IPS DF 4.7 (cell line): ENCODE data around the gene TIFAB.
A peak's percentile ranks its signal among the peaks of the same experiment; 100 is the strongest.

Experiments
- DNase-seq: peaks from one replicate; pipeline ENCODE4 v3.0.0-alpha.2; 2013; ENCODE audit warnings: low spot score; ENCODE audit errors: extremely low read depth

Gene TIFAB

GRCh38 chr5:135481909-135482311 lies 29.8 kb upstream of the TIFAB start:
- DNase-seq: no peak

DNA sequence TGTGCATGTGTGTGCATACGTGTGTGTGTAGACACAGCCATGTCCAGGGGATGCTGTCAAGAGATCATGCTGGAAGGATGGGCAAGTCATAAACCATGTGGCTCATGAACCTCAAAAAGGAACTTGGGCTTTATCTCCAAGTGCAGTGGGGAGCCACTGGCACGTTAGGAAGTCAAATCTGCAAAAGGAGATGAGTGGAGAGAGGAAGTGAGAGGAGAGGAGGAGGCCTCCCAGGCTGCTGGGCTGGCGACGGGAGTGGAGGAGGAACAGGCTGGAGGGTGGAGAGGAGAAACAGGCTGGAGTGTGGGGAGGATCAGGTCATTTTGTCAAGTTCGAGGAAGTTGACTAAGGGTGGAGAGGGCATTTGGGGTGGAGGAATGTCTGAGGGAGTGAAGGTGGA lies 29.2 kb upstream of the TIFAB start:
- DNase-seq: no peak

GRCh38 chr5:135480511-135480910 lies 28.4 kb upstream of the TIFAB start:
- DNase-seq: no peak

DNA sequence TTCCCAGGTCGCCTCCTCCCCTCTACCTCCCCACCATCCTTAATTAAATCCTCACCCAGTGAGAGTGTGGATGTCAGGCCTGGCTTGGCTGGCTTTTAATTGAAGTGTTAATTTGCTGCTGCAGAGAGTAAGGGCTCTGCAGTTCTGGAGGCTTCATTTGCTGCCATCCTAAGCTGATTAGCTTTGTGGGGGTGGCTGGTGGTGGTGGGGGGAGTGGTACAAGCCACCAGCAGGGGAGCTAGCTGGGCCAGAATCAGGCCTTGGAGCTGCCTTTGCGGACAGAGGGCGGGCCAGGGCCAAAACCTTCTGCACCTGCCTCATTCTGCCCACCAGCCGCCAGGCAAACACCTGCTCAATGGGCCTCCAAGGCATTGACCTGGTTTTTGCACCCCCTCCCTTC lies 26.8 kb upstream of the TIFAB start:
- no peak for DNase-seq

GRCh38 chr5:135477613-135478066 lies 25.5 kb upstream of the TIFAB start:
- DNase-seq: no peak

DNA sequence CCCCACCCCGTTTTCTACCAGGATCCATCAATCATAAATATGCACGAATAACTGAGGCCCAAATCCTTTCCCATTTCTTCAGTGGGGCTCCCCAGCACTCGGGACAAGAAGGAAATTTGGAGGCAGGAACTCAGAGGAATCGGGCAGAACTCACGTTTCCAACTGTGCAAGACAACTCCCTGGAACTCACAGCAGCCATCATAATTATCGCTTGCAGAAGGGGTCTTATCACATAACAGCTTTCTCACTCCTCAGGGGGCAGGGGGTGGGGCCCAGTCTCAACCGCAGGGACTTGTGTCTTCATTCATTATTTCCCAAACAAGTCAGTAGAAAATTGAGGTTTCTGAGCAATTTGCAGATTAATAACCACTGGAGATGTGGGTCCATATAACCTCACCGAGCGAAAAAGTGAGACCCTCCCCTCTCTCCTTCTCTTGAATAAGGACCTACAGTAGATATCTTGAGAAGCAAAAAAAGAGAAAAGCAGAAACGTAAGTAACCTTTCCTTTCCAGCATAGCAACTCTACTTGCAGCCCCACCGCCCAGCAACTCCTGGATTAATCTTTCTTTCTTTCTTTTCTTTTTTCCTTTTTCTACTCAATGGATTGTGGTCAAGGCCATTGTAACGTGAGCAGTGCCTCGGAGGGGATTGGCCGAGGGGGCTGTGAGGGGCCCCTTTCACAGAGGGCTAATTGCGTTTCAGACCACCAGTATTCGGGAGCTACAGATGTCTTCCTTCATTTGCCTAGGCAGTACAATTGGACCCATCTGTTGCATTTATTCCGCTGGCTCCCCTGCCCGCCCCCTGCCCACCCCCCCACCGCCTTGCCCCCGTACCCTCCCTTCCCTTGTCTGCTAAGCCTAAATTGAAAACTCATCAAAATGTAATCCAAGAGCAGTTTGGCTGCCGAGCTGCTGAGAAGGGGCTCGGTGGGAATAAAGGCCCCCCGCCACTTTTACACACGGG lies 24.7 kb upstream of the TIFAB start:
- DNase-seq: no peak

- DNase-seq: no peak
Measured at GRCh38 chr5:135473956-135474670, 22.0 kb upstream of the TIFAB start.

- DNase-seq: no peak
Measured at GRCh38 chr5:135472141-135472540, 20.0 kb upstream of the TIFAB start.

DNA sequence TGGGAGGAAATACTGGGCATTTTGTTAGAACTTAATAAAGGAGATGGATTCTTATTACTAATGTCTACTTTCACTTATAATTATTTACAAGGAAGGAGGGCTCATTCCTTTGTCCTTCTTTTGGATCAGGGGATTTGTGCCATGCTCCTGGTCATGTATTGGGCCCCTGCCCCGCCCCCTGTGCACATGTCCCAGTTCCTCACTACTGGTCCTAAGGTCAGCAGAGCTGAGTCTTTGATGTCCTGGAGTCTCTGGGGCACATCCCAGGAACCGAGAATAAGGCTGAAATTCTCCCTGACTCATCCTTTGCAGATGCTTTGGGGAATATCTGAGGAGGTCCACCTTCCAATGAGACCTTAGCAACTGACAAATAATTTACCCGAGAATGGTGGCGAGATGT lies 19.6 kb upstream of the TIFAB start:
- no peak for DNase-seq

DNA sequence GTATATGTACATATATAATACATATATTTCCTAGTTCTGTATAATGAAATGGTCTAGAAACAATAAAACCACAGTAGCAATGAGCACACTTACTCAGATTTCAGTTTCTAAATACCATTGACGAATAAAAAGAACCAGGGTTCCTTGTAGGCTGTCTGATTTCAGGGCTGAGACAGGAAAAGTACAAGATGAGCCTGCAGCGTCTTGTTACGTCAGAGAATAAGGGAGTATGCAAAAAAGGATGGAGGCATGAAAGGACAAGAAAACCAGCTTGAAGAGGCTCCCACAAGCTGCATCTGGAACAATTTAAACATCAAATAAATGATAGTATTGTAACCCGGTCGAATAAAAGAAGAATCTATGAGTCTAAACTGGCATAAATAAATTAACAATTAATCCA lies 17.8 kb upstream of the TIFAB start:
- DNase-seq: no peak

- DNase-seq: no peak
Measured at GRCh38 chr5:135468541-135468940, 16.4 kb upstream of the TIFAB start.

- no peak for DNase-seq
Measured at GRCh38 chr5:135467871-135468485, 15.8 kb upstream of the TIFAB start.

- no peak for DNase-seq
Measured at GRCh38 chr5:135467051-135467625, 15.0 kb upstream of the TIFAB start.

- DNase-seq: no peak
Measured at GRCh38 chr5:135466178-135467050, 14.3 kb upstream of the TIFAB start.

- no peak for DNase-seq
Measured at GRCh38 chr5:135465391-135466122, 13.4 kb upstream of the TIFAB start.

DNA sequence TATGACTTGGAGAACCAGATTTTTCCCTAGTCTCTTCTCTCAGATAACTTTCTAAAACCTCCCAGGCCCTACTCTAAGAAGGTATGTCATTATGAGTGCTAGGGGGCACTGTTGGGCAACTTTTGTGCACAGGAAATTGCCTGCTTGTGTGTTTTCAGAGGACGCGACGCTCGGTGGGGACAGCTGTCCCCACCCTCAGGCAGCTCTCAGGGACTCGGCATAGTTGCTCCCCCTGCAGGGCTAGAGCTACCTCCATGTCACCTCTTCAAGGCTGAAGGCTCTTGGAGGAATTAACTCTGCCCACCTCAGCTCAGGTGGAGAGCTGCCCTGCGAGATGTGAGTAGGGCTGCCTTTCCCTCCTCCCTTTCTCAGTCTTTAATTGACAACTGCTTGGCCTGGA lies 10.2 kb upstream of the TIFAB start:
- DNase-seq: peak; percentile 84

GRCh38 chr5:135461481-135462151 lies 9.5 kb upstream of the TIFAB start:
- no peak for DNase-seq

- no peak for DNase-seq
Measured at GRCh38 chr5:135460246-135461033, 8.3 kb upstream of the TIFAB start.

DNA sequence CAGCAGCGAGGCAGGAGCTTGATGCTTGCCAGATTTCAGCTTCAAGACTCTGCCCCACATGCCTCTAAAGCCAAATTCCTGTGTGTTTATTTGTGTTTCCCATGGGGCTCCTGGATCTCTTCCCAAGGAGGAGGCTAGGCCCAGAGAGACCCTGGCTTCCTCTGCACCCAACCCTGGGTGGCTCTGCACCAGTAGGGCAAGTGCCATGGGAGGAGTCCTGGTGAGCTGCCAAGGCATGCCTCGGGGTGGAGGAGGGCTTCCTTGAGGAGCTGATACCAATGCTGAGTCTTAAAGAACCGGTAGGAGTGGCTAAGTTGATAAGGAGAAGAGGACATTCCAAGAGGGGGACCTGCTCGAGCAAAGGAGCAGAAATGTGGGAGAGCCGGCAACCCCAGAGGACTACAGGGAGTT lies 6.8 kb upstream of the TIFAB start:
- no peak for DNase-seq
